GM03348 (cell line): Measurements from ENCODE around the gene ACSM5.
"Not testable (repeated sequence)": the region's sequence is repeated elsewhere in the genome, so short reads cannot be mapped to it uniquely, and the experiment has no call there.

Experiments used
- DNase-seq: peaks from one replicate; pipeline ENCODE4 v3.0.0; 2012; ENCODE audit warnings: low spot score

The ACSM5 gene

GRCh38 chr16:20399185-20399584 is 10.1 kb upstream of the ACSM5 start:
- DNase-seq: no peak

- DNase-seq: no peak
These were observed 8.3 kb upstream of the ACSM5 start for GRCh38 chr16:20401066-20401465.

GRCh38 chr16:20401475-20402016 is 7.8 kb upstream of the ACSM5 start:
- no peak for DNase-seq

GRCh38 chr16:20402651-20403050 is 6.7 kb upstream of the ACSM5 start:
- DNase-seq: no peak

GRCh38 chr16:20404637-20405036 is 4.7 kb upstream of the ACSM5 start, which contains the start of gene PDILT:
TSS of gene PDILT (minus strand) at chr16:20404737. CDS start at chr16:20399300, 5,437 bp downstream.
- no peak for DNase-seq

GRCh38 chr16:20410121-20410723 is 888 bp downstream of the ACSM5 start:
- DNase-seq: no peak

GRCh38 chr16:20411055-20411454 is 1.7 kb downstream of the ACSM5 start:
- DNase-seq: no peak

- no peak for DNase-seq
These were observed 6.2 kb downstream of the ACSM5 start for GRCh38 chr16:20415541-20415940.

GRCh38 chr16:20419093-20419492 is 9.8 kb downstream of the ACSM5 start:
- DNase-seq: not testable (repeated sequence)

GRCh38 chr16:20421748-20422147 is 12.4 kb downstream of the ACSM5 start:
- not testable (repeated sequence) for DNase-seq

- not testable (repeated sequence) for DNase-seq
These were observed 14.4 kb downstream of the ACSM5 start for GRCh38 chr16:20423772-20424128.

- no peak for DNase-seq
These were observed 15.0 kb downstream of the ACSM5 start for GRCh38 chr16:20424129-20424866.

- not testable (repeated sequence) for DNase-seq
These were observed 18.1 kb downstream of the ACSM5 start for GRCh38 chr16:20427401-20427797.

- DNase-seq: not testable (repeated sequence)
These were observed 20.2 kb downstream of the ACSM5 start for GRCh38 chr16:20429499-20429898.

- not testable (repeated sequence) for DNase-seq
These were observed 21.1 kb downstream of the ACSM5 start for GRCh38 chr16:20430480-20430879.

- DNase-seq: no peak
These were observed 21.6 kb downstream of the ACSM5 start for GRCh38 chr16:20430948-20431347.

- not testable (repeated sequence) for DNase-seq
These were observed 29.6 kb downstream of the ACSM5 start for GRCh38 chr16:20438950-20439349.

GRCh38 chr16:20439820-20440231 is 30.5 kb downstream of the ACSM5 start:
- DNase-seq: not testable (repeated sequence)

GRCh38 chr16:20440731-20441130 is 31.4 kb downstream of the ACSM5 start:
- DNase-seq: not testable (repeated sequence)

- no peak for DNase-seq
These were observed 31.9 kb downstream of the ACSM5 start for GRCh38 chr16:20441191-20441590.

GRCh38 chr16:20441859-20442258 is 32.5 kb downstream of the ACSM5 start:
- DNase-seq: not testable (repeated sequence)

GRCh38 chr16:20446652-20447393 is 37.5 kb downstream of the ACSM5 start:
- not testable (repeated sequence) for DNase-seq

GRCh38 chr16:20451364-20451763 is 42.0 kb downstream of the ACSM5 start, which contains the start of gene ACSM2A:
TSS of gene ACSM2A (plus strand) at chr16:20451521. CDS start at chr16:20460115, 8,594 bp downstream.
- DNase-seq: not testable (repeated sequence)
